Measurements from ENCODE around the gene OR6C75. TPM values are rescaled to one million over a fixed set of nuclear protein-coding genes. Genes with fewer than 3 reads are reported as not detected.
"Not testable (repeated sequence)": the region's sequence is repeated elsewhere in the genome, so short reads cannot be mapped to it uniquely, and the experiment has no call there.

The OR6C75 gene
- total RNA-seq, 1 donor from 2014 or later = not detected

DNA sequence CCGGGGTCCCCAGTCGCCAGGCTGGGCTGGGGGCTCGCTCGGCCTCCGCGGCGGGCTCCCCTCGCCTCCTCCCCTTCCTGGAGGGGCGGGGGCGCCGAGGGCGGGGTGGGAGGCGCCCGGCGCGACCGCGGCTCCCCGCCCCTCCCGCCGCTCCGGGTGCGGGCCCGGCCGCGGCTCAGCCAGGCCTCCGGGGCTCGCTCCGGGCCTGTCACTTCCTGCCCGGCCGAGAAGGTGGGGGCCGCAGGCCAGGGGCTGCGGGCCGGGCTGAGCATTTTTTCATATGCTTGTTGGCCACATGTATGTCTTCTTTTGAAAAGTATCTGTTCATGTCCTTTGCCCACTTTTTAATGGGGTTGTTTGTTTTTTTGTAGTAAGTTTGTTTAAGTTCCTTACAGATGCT is 52.1 kb downstream of the OR6C75 start:
- H3K4me1 ChIP-seq; H3K36me3 ChIP-seq; H3K4me3 ChIP-seq; H3K27me3 ChIP-seq; intact Hi-C loops (cut with DNase I); H3K27ac ChIP-seq; DNase-seq (ENCODE audit: extremely low spot score in 2 of 2); H3K9me3 ChIP-seq: not testable (repeated sequence)

DNA sequence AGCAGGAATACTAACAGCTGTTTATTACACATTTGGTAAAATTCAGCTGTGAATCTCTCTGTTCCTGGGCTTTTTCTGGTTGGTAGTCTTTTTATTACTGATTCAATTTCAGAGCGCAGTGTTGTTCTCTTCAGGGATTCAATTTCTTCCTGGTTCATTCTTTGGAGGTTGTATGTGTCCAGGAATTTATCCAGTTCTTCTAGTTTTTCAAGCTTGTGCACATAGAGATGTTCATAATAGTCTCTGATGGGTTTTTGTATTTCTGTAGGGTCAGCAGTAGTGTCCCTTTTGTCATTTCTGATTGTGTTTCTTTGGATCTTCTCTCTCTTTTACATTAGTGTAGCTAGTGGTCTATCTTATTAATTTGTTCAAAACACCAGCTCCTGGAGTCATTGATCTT is 54.2 kb downstream of the OR6C75 start:
- TF ChIP-seq POLR2A (IDR thresholded peaks at IDR 0.05) = no peak
- TF ChIP-seq POLR2AphosphoS5 (IDR thresholded peaks at IDR 0.05; ENCODE audit: insufficient read depth in 1 of 2, low read depth in 1 of 2) = no peak
- TF ChIP-seq, protein P1, sequence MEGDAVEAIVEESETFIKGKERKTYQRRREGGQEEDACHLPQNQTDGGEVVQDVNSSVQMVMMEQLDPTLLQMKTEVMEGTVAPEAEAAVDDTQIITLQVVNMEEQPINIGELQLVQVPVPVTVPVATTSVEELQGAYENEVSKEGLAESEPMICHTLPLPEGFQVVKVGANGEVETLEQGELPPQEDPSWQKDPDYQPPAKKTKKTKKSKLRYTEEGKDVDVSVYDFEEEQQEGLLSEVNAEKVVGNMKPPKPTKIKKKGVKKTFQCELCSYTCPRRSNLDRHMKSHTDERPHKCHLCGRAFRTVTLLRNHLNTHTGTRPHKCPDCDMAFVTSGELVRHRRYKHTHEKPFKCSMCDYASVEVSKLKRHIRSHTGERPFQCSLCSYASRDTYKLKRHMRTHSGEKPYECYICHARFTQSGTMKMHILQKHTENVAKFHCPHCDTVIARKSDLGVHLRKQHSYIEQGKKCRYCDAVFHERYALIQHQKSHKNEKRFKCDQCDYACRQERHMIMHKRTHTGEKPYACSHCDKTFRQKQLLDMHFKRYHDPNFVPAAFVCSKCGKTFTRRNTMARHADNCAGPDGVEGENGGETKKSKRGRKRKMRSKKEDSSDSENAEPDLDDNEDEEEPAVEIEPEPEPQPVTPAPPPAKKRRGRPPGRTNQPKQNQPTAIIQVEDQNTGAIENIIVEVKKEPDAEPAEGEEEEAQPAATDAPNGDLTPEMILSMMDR (IDR thresholded peaks at IDR 0.05) = no peak
- DNase-seq (ENCODE audit: extremely low spot score in 2 of 2) = no peak
- H3K36me3 ChIP-seq = no peaks in the 10 kb centered on the region
- no peaks in the 10 kb centered on the region for H3K9me3 ChIP-seq
- intact Hi-C loops (cut with DNase I) = no loop called here
- H3K4me1 ChIP-seq = no peaks in the 10 kb centered on the region
- H3K4me3 ChIP-seq = no peak overlapping the region
- H3K27ac ChIP-seq = no peak overlapping the region
- H3K27me3 ChIP-seq = no peaks in the 10 kb centered on the region

Other genes with a start within 250 kb of the OR6C75 start
- not detected for gene OR9K2, start 236.6 kb upstream of the OR6C75 start, total RNA-seq
- gene OR10A7, start 141.9 kb upstream of the OR6C75 start, total RNA-seq = not detected
- not detected for gene OR6C74, start 118.4 kb upstream of the OR6C75 start, total RNA-seq
- not detected for gene OR6C6, start 66.4 kb upstream of the OR6C75 start, total RNA-seq
- gene OR6C1, start 48.6 kb upstream of the OR6C75 start, total RNA-seq = not detected
- gene OR6C3, start 32.2 kb upstream of the OR6C75 start, total RNA-seq = not detected
- gene OR6C65, start 37.6 kb downstream of the OR6C75 start, total RNA-seq = not detected
- gene OR6C76, start 63.3 kb downstream of the OR6C75 start, total RNA-seq = not detected
- gene OR6C2, start 81.1 kb downstream of the OR6C75 start, total RNA-seq = not detected
- gene OR6C70, start 107.2 kb downstream of the OR6C75 start, total RNA-seq = not detected
- not detected for gene OR6C68, start 129.4 kb downstream of the OR6C75 start, total RNA-seq
- not detected for gene OR6C4, start 186.6 kb downstream of the OR6C75 start, total RNA-seq
- not detected for gene OR2AP1, start 209.5 kb downstream of the OR6C75 start, total RNA-seq